HepG2 (cell line): ENCODE results near the gene SOX4. TPM values are rescaled to one million over a fixed set of nuclear protein-coding genes. Genes with fewer than 3 reads are reported as not detected.

Experiments
- ATAC-seq: fragments of 200-7000 bp; cut with Tn5 transposase; 3 replicates; pipeline ENCODE4 v1.9.1; 2020; ENCODE audit warnings: mild to moderate bottlenecking, moderate library complexity
- Bru-seq: library from RNA; stranded (reverse); fragments of 400-500 nt; gene quantifications from one replicate; lab custom pipeline; 2021; lab: Mats Ljungman, UMichigan
- BruChase-seq, 2 experiments: library from RNA; stranded (reverse); fragments of 400-500 nt; gene quantifications; one replicate each; lab custom pipeline; 2021; lab: Mats Ljungman, UMichigan
- BruUV-seq: library from RNA; stranded (reverse); fragments of 400-500 nt; replicated peaks from 2 replicates; lab custom pipeline; 2021; lab: Mats Ljungman, UMichigan
- CTCF ChIA-PET: fragments of 300-600 bp; formaldehyde crosslinking; extraction: SDS; loops from one replicate; lab custom pipeline; 2021; ENCODE audit warnings: low total read pairs, inconsistent platforms, low intra/inter-chr PET ratio; lab: Yijun Ruan, JAX
- POLR2A ChIA-PET: fragments of 350-600 bp; sonication (Branson Sonifier 250); formaldehyde crosslinking; loops from one replicate; lab custom pipeline; 2020; ENCODE audit warnings: antibody characterized with exemption, inconsistent platforms; lab: Yijun Ruan, JAX
- DNase-seq: peaks from one replicate; pipeline ENCODE4 v3.0.0-alpha.2; 2015; ENCODE audit warnings: low spot score
- FAIRE-seq: peaks from 3 replicates; lab custom pipeline; 2011; peaks lifted over from hg19 to GRCh38; lab: Jason Lieb, UNC
- H2AFZ ChIP-seq: one replicate; pipeline ENCODE4 v1.6.1; 2011; ENCODE audit warnings: low read length, inconsistent platforms
- H3K27ac ChIP-seq: fragments of 300-600 bp; 3 replicates; pipeline ENCODE4 v1.8.0; 2011; ENCODE audit warnings: mixed run types, mild to moderate bottlenecking, mixed read lengths, low read length, inconsistent platforms; ENCODE audit not compliant: insufficient read depth; ENCODE audit errors: extremely low read length
- H3K27me3 ChIP-seq, 2 experiments: fragments of 200-600 bp in 1 of 2; 2 replicates in 1 of 2; 3 replicates in 1 of 2; pipeline versions ENCODE4 v1.6.0 to v1.8.0; 2011; ENCODE audit warnings: low read length in 2 of 2, mild to moderate bottlenecking in 2 of 2, moderate library complexity in 2 of 2, inconsistent platforms in 1 of 2; ENCODE audit not compliant: insufficient read depth in 2 of 2, control insufficient read depth in 1 of 2
- H3K36me3 ChIP-seq, 2 experiments: fragments of 200-600 bp in 1 of 2; replicated peaks in 1 of 2; 2 replicates in 1 of 2; 3 replicates in 1 of 2; pipeline versions ENCODE4 v1.5.1 to v1.8.0; 2011; ENCODE audit warnings: low read length in 2 of 2, inconsistent platforms in 1 of 2; ENCODE audit not compliant: insufficient read depth in 2 of 2, control insufficient read depth in 1 of 2
- H3K4me1 ChIP-seq: 2 replicates; pipeline ENCODE4 v1.5.1; 2012; ENCODE audit warnings: low read length, inconsistent platforms; ENCODE audit not compliant: insufficient read depth
- H3K4me2 ChIP-seq: 2 replicates; pipeline ENCODE4 v1.6.0; 2011; ENCODE audit warnings: low read depth, low read length, inconsistent platforms
- H3K4me3 ChIP-seq, 3 experiments: fragments of 200-600 bp in 1 of 3; sonication (generic), shearing (Covaris generic) in 1 of 3; replicated peaks in 1 of 3; 2 replicates each; pipeline ENCODE4 v1.5.1; 2011 to 2016; ENCODE audit warnings: low read length in 3 of 3, inconsistent platforms in 2 of 3, low read depth in 2 of 3, mild to moderate bottlenecking in 2 of 3, control low read depth in 1 of 3, mixed read lengths in 1 of 3; ENCODE audit not compliant: insufficient read depth in 1 of 3
- H3K79me2 ChIP-seq: one replicate; pipeline ENCODE4 v1.6.1; 2011; ENCODE audit warnings: low read length, inconsistent platforms; ENCODE audit not compliant: insufficient read depth
- H3K9ac ChIP-seq: 2 replicates; pipeline ENCODE4 v1.6.0; 2011; ENCODE audit warnings: mild to moderate bottlenecking, low read depth, low read length, inconsistent platforms; ENCODE audit not compliant: insufficient read depth
- H3K9me3 ChIP-seq: 2 replicates; pipeline ENCODE4 v1.5.1; 2012; ENCODE audit warnings: mild to moderate bottlenecking, low read length
- H4K20me1 ChIP-seq: 2 replicates; pipeline ENCODE4 v1.6.0; 2011; ENCODE audit warnings: inconsistent platforms, mild to moderate bottlenecking, low read length, moderate library complexity; ENCODE audit not compliant: insufficient read depth
- ASH2L ChIP-seq: fragments of 300-600, 200-600 bp; sonication (generic); IDR thresholded peaks from 2 replicates; pipeline ENCODE4 v1.7.0; 2017; ENCODE audit warnings: low read depth, mild to moderate bottlenecking, moderate library complexity, mixed read lengths, low read length; ENCODE audit not compliant: insufficient read length
- ATF7 ChIP-seq, 2 experiments: fragments of 450-650 bp in 1 of 2; sonication (generic) in 1 of 2; formaldehyde crosslinking in 1 of 2; IDR thresholded peaks; 2 replicates each; pipeline versions ENCODE4 v1.4.0 to v1.6.1; 2016 to 2020; ENCODE audit warnings: antibody characterized with exemption in 1 of 2, mild to moderate bottlenecking in 1 of 2, missing genetic modification reagents in 1 of 2
- BCL6 ChIP-seq: IDR thresholded peaks from 2 replicates; pipeline ENCODE4 v1.6.1; 2016; ENCODE audit warnings: missing genetic modification reagents, missing compliant biosample characterization
- ELF3 ChIP-seq: IDR thresholded peaks from 2 replicates; pipeline ENCODE4 v1.6.1; 2016; ENCODE audit warnings: missing genetic modification reagents, missing compliant biosample characterization
- HINFP ChIP-seq: sonication (generic); formaldehyde crosslinking; IDR thresholded peaks from 2 replicates; pipeline ENCODE4 v1.4.0; 2020; ENCODE audit warnings: low read depth, mild to moderate bottlenecking, missing genetic modification reagents
- HMGA1 ChIP-seq: sonication (generic); formaldehyde crosslinking; conservative IDR thresholded peaks from 2 replicates; pipeline ENCODE4 v1.4.0; 2020; ENCODE audit warnings: missing genetic modification reagents
- KLF11 ChIP-seq: IDR thresholded peaks from 2 replicates; pipeline ENCODE4 v1.6.1; 2016; ENCODE audit warnings: missing compliant biosample characterization
- PITX1 ChIP-seq: sonication (generic); formaldehyde crosslinking; IDR thresholded peaks from 2 replicates; pipeline ENCODE4 v1.5.1; 2020; ENCODE audit warnings: mild to moderate bottlenecking, missing genetic modification reagents
- POLR2AphosphoS5 ChIP-seq: IDR thresholded peaks from 2 replicates; pipeline ENCODE4 v1.6.1; 2012; ENCODE audit warnings: low read depth, low read length
- RARA ChIP-seq: IDR thresholded peaks from 2 replicates; pipeline ENCODE4 v1.6.1; 2016; ENCODE audit warnings: missing genetic modification reagents, missing compliant biosample characterization
- RFXAP ChIP-seq: sonication (generic); formaldehyde crosslinking; IDR thresholded peaks from 2 replicates; pipeline ENCODE4 v1.4.0; 2020; ENCODE audit warnings: missing genetic modification reagents, borderline replicate concordance
- SIX4 ChIP-seq: sonication (generic); formaldehyde crosslinking; IDR thresholded peaks from 2 replicates; pipeline ENCODE4 v1.4.0; 2020; ENCODE audit warnings: missing genetic modification reagents
- SOX6 ChIP-seq, 2 experiments: fragments of 450-650 bp in 1 of 2; sonication (generic) in 1 of 2; formaldehyde crosslinking in 1 of 2; IDR thresholded peaks; 2 replicates each; pipeline versions ENCODE4 v1.4.0 to v1.6.1; 2017 to 2020; ENCODE audit warnings: antibody characterized with exemption in 1 of 2, mild to moderate bottlenecking in 1 of 2, missing genetic modification reagents in 1 of 2
- TEAD3 ChIP-seq: optimal IDR thresholded peaks from 2 replicates; pipeline ENCODE3; 2016; ENCODE audit warnings: borderline replicate concordance
- ZNF12 ChIP-seq: sonication (generic); formaldehyde crosslinking; IDR thresholded peaks from 2 replicates; pipeline ENCODE4 v1.5.0; 2020; ENCODE audit warnings: missing genetic modification reagents
- ZNF350 ChIP-seq: sonication (generic); formaldehyde crosslinking; IDR thresholded peaks from 2 replicates; pipeline ENCODE4 v1.4.0; 2020; ENCODE audit warnings: mild to moderate bottlenecking, low read depth, missing genetic modification reagents, borderline replicate concordance
- ZNF501 ChIP-seq: sonication (generic); formaldehyde crosslinking; IDR thresholded peaks from 2 replicates; pipeline ENCODE4 v1.5.1; 2020; ENCODE audit warnings: mild to moderate bottlenecking, moderate library complexity, missing genetic modification reagents
- ZNF570 ChIP-seq: sonication (generic); formaldehyde crosslinking; IDR thresholded peaks from 2 replicates; pipeline ENCODE4 v1.4.0; 2020; ENCODE audit warnings: mild to moderate bottlenecking, missing genetic modification reagents, borderline replicate concordance
- WGBS: methylation state at CpG from one replicate; pipeline ENCODE4 v1.1.6; 2017; ENCODE audit warnings: low lambda C conversion rate; 5-methylcytosine and 5-hydroxymethylcytosine counted together
- in situ Hi-C: cut with HindIII; loops from 2 replicates; pipeline ENCODE4 v1.10.0; 2017; ENCODE audit warnings: low pct_unique_long_range_greater_than_20kb; ENCODE audit not compliant: extremely low pct_ligation_motif_present
- intact Hi-C: fragments of 100-400 bp; cut with micrococcal nuclease; formaldehyde crosslinking; loops from one replicate; pipeline ENCODE4 v1.10.0; 2022; ENCODE audit not compliant: unreplicated experiment
- long read RNA-seq, 2 experiments: library from RNA in 1 of 2; library from polyadenylated mRNA in 1 of 2; stranded (forward) in 1 of 2; unstranded in 1 of 2; transcript quantifications; one replicate each; pipeline ENCODE4 v2.0.0, GENCODE V29; 2019 to 2022
- polyA minus RNA-seq, 3 experiments: library from RNA; depleted of rRNA, polyadenylated mRNA; stranded (reverse); fragments of >200 nt; gene quantifications; 2 replicates each; pipeline ENCODE4 v1.2.3, GENCODE V29; 2011; ENCODE audit warnings: low replicate concordance in 1 of 3
- polyA plus RNA-seq, 8 experiments: library from polyadenylated mRNA; depleted of rRNA in 3 of 8; stranded (reverse) in 7 of 8; unstranded in 1 of 8; fragments of >200 nt; fragmentation: Illumina TruSeq in 4 of 8; extraction: Trizol in 4 of 8; gene quantifications; 2 replicates each; pipeline versions ENCODE4 v1.2.1 to v1.2.3, GENCODE V29; 2011 to 2016; ENCODE audit warnings: low read depth in 4 of 8, missing spikeins in 1 of 8, mixed read lengths in 1 of 8; ENCODE audit not compliant: insufficient read depth in 1 of 8
- total RNA-seq, 5 experiments: library from RNA; depleted of rRNA; stranded (reverse); fragments of >200 nt; fragmentation: Illumina TruSeq; extraction: Trizol; gene quantifications; 2 replicates each; pipeline ENCODE4 v1.2.3, GENCODE V29; 2016; ENCODE audit warnings: low read depth in 1 of 5

The SOX4 gene
- total RNA-seq (2016; rRNA removed; fragmentation: Illumina TruSeq; extraction: Trizol) (3.4 and 3.5 TPM in 2 replicates), polyA plus RNA-seq (2011; rRNA removed) (2.5 and 2.6 TPM in 2 replicates), polyA minus RNA-seq (2011; rRNA and poly(A)+ RNA removed; ENCODE audit: low replicate concordance) (2.9 and 3.1 TPM in 2 replicates), Bru-seq, nascent RNA (percentile 88 among the genes with signal in this experiment), BruChase-seq, experiment 1, labeled RNA remaining after a 6-hour chase (percentile 76 among the genes with signal in this experiment), BruChase-seq, experiment 2, labeled RNA remaining after a 2-hour chase (percentile 96 among the genes with signal in this experiment)
- 0.18 and 0.20 TPM in 2 replicates for total RNA-seq (2016; cell fraction: cytosol; rRNA removed; fragmentation: Illumina TruSeq; extraction: Trizol; ENCODE audit: low read depth)
- 3.4 TPM in 2 replicates for total RNA-seq (2016; cell fraction: insoluble cytoplasmic fraction; rRNA removed; fragmentation: Illumina TruSeq; extraction: Trizol)
- total RNA-seq (2016; cell fraction: membrane; rRNA removed; fragmentation: Illumina TruSeq; extraction: Trizol) = 1.1 TPM in 2 replicates
- total RNA-seq (2016; cell fraction: nucleus; rRNA removed; fragmentation: Illumina TruSeq; extraction: Trizol) = 2.5 and 2.8 TPM in 2 replicates
- polyA plus RNA-seq (2011; cell fraction: cytosol; rRNA removed) = 1.2 and 1.4 TPM in 2 replicates
- polyA plus RNA-seq (2011; cell fraction: nucleus; rRNA removed) = 2.9 TPM in 2 replicates
- 1.4 and 2.9 TPM in 2 replicates for polyA plus RNA-seq (2012)
- 0.12 and 0.15 TPM in 2 replicates for polyA plus RNA-seq (2016; cell fraction: cytosol; fragmentation: Illumina TruSeq; extraction: Trizol; ENCODE audit: low read depth)
- 3.1 and 3.8 TPM in 2 replicates for polyA plus RNA-seq (2016; cell fraction: insoluble cytoplasmic fraction; fragmentation: Illumina TruSeq; extraction: Trizol; ENCODE audit: low read depth)
- polyA plus RNA-seq (2016; cell fraction: membrane; fragmentation: Illumina TruSeq; extraction: Trizol; ENCODE audit: low read depth) = 0.39 and 0.47 TPM in 2 replicates
- polyA plus RNA-seq (2016; cell fraction: nucleus; fragmentation: Illumina TruSeq; extraction: Trizol; ENCODE audit: insufficient read depth, low read depth) = 4.1 and 4.3 TPM in 2 replicates
- 3.3 and 4.1 TPM in 2 replicates for polyA minus RNA-seq (2011; cell fraction: cytosol; rRNA and poly(A)+ RNA removed)
- polyA minus RNA-seq (2011; cell fraction: nucleus; rRNA and poly(A)+ RNA removed) = 2.1 and 3.0 TPM in 2 replicates
- long read RNA-seq, experiment 1, full-length matches to known transcripts = 27 of 27 reads
- long read RNA-seq, experiment 1, partial matches to known transcripts = 0 of 27 reads
- long read RNA-seq, experiment 1, other reads (novel, unspliced or antisense) = 0 of 27 reads
- long read RNA-seq, experiment 2, full-length matches to known transcripts = 18 of 18 reads
- long read RNA-seq, experiment 2, partial matches to known transcripts = 0 of 18 reads
- long read RNA-seq, experiment 2, other reads (novel, unspliced or antisense) = 0 of 18 reads

- Histone ChIP-seq H3K79me2 (no peaks in the 10 kb centered on the region), H2AFZ (peak within 1 kb of the TSS; percentile 58), H3K4me2 (peak within 1 kb of the TSS; percentile 98), H3K27ac (no peak within 1 kb of the TSS), H4K20me1 (no peaks in the 10 kb centered on the region), H3K4me3 (peak within 1 kb of the TSS; percentile 56 to 86 (median 71)), H3K9ac (peak within 1 kb of the TSS; percentile 55), H3K9me3 (no peaks in the 10 kb centered on the region), H3K4me1 (peaks cover 38% of the 10 kb centered on the region), H3K36me3 (no peaks in the 10 kb centered on the region), H3K27me3 (peaks cover 0 to 37% of the 10 kb centered on the region in 2 experiments; a peak in 3 of 5 replicates)
- in situ Hi-C loops (loop anchor here (5.0 kb wide), 1 partner anchor 1031 kb away; no protein-coding TSS in a partner anchor), intact Hi-C loops (loop anchor here (1.0 kb wide), 1 partner anchor 212 kb away; no protein-coding TSS in a partner anchor)
- WGBS = under 1% methylated on average over 19 of the region's 19 CpGs
- ChIA-PET CTCF (no interaction called here), POLR2A (interaction anchor here (0.8 to 2.1 kb wide), 5 partner anchors 139 to 716 kb away, joined by 3 to 14 read pairs (median 3); no protein-coding TSS in a partner anchor)
- no TSS peak for BruUV-seq
- DNase-seq (peak; percentile 92), FAIRE-seq (peak; percentile 63), ATAC-seq (peak; percentile 74)
- peak; percentile 34; the same call in 1 of the 2 replicates for TF ChIP-seq SIX4 (CRISPR knock-in tag)
- no peak for TF ChIP-seq ZNF570 (CRISPR knock-in tag)
- peak; percentile 98 for TF ChIP-seq RFXAP (CRISPR knock-in tag)
- no peak for TF ChIP-seq SOX6 (IDR thresholded peaks at IDR 0.05)
- 0 out of 2 replicates have a peak, but pooled peaks have one; percentile 12 for TF ChIP-seq SOX6 (CRISPR knock-in tag; IDR thresholded peaks at IDR 0.05)
- TF ChIP-seq BCL6 (CRISPR knock-in tag) = 0 out of 2 replicates have a peak, but pooled peaks have one; percentile 4
- TF ChIP-seq ASH2L = no peak
- no peak for TF ChIP-seq HMGA1 (CRISPR knock-in tag)
- peak; percentile 42; the same call in 1 of the 2 replicates for TF ChIP-seq ZNF350
- TF ChIP-seq ZNF501 (CRISPR knock-in tag) = peak; percentile 48; the same call in 1 of the 2 replicates
- TF ChIP-seq RARA = peak; percentile 7; the same call in 1 of the 2 replicates
- peak; percentile 47; the same call in 1 of the 2 replicates for TF ChIP-seq KLF11 (CRISPR knock-in tag)
- 0 out of 2 replicates have a peak, but pooled peaks have one; percentile 28 for TF ChIP-seq ATF7 (IDR thresholded peaks at IDR 0.05)
- TF ChIP-seq ATF7 (CRISPR knock-in tag; IDR thresholded peaks at IDR 0.05) = no peak
- TF ChIP-seq HINFP (CRISPR knock-in tag) = no peak
- TF ChIP-seq TEAD3 (CRISPR knock-in tag) = peak; percentile 57
- TF ChIP-seq ELF3 (CRISPR knock-in tag) = peak; percentile 71; the same call in 1 of the 2 replicates
- TF ChIP-seq POLR2AphosphoS5 = peak; percentile 56
- peak; percentile 46; the same call in 1 of the 2 replicates for TF ChIP-seq PITX1
- TF ChIP-seq ZNF12 (CRISPR knock-in tag) = no peak
These were observed at the start of gene SOX4 for GRCh38 chr6:21593412-21593926. SOX4 (plus strand) TSS chr6:21593751; CDS start chr6:21594535, 784 bp downstream.
